GM12874 (cell line): ENCODE results near the gene CPED1.

Source experiments
- CTCF ChIP-seq: IDR thresholded peaks from 2 replicates; pipeline ENCODE4 v1.5.1; 2011; ENCODE audit warnings: low read depth, mild to moderate bottlenecking, control low read depth, low read length, moderate library complexity; ENCODE audit not compliant: insufficient read depth

CPED1 gene

GRCh38 chr7:121049028-121049791 is 60.7 kb downstream of the CPED1 start:
- no peak for TF ChIP-seq CTCF

GRCh38 chr7:121049897-121050296 is 61.4 kb downstream of the CPED1 start:
- no peak for TF ChIP-seq CTCF

GRCh38 chr7:121053219-121053618 is 64.7 kb downstream of the CPED1 start:
- no peak for TF ChIP-seq CTCF

- no peak for TF ChIP-seq CTCF
Measured at GRCh38 chr7:121054925-121055324, 66.4 kb downstream of the CPED1 start.

GRCh38 chr7:121057878-121058277 is 69.4 kb downstream of the CPED1 start:
- TF ChIP-seq CTCF: no peak

GRCh38 chr7:121058975-121059374 is 70.5 kb downstream of the CPED1 start:
- TF ChIP-seq CTCF: no peak

- TF ChIP-seq CTCF: no peak
Measured at GRCh38 chr7:121061677-121062582, 73.4 kb downstream of the CPED1 start.
